Ovary (tissue), 9 donors: ENCODE results near the gene ATXN1. TPM values are rescaled to one million over a fixed set of nuclear protein-coding genes. Genes with fewer than 3 reads are reported as not detected.

Source experiments
- DNase-seq, 5 donors: peaks; one replicate each; pipeline ENCODE4 v3.0.0-alpha.2; 2019 to 2020
- H3K27ac ChIP-seq, 2 donors: fragments of 200-600 bp; one replicate each; pipeline versions ENCODE4 v1.5.1 to v1.8.0; 2019 to 2022
- H3K27me3 ChIP-seq: fragments of 200-600 bp; one replicate; pipeline ENCODE4 v1.8.0; 2022
- H3K36me3 ChIP-seq: fragments of 200-600 bp; sonication (generic); one replicate; pipeline ENCODE4 v1.5.1; 2019
- H3K4me1 ChIP-seq: one replicate; pipeline ENCODE4 v1.8.1; 2013; ENCODE audit warnings: mild to moderate bottlenecking, moderate library complexity; ENCODE audit not compliant: insufficient read depth
- H3K4me3 ChIP-seq: fragments of 200-600 bp; sonication (generic); one replicate; pipeline ENCODE4 v1.5.1; 2017
- H3K9me3 ChIP-seq, 2 donors: fragments of 200-600 bp in 1 of 2; sonication (generic) in 1 of 2; one replicate each; pipeline versions ENCODE4 v1.5.1 to v1.8.1; 2013 to 2019; ENCODE audit warnings: mild to moderate bottlenecking in 1 of 2, moderate library complexity in 1 of 2
- CTCF ChIP-seq, 3 donors: fragments of 450-650 bp in 2 of 3; fragments of 200-600 bp in 1 of 3; IDR thresholded peaks; one replicate each; pipeline versions ENCODE4 v1.5.1 to v1.8.0; 2016 to 2022; ENCODE audit warnings: antibody characterized with exemption in 3 of 3, mild to moderate bottlenecking in 1 of 3
- EP300 ChIP-seq: sonication (generic); formaldehyde crosslinking; IDR thresholded peaks from one replicate; pipeline ENCODE4 v1.6.1; 2017; ENCODE audit warnings: antibody characterized with exemption
- POLR2A ChIP-seq: fragments of 450-650 bp; IDR thresholded peaks from one replicate; pipeline ENCODE4 v1.6.1; 2017; ENCODE audit warnings: antibody characterized with exemption, mild to moderate bottlenecking, moderate library complexity
- WGBS, 3 donors: extraction: QIAGEN DNeasy Blood & Tissue Kit in 1 of 3; methylation state at CpG; one replicate each; pipeline versions ENCODE4 v1.1.5 to v1.1.7; 2013 to 2017; 5-methylcytosine and 5-hydroxymethylcytosine counted together
- intact Hi-C, 4 donors: fragments of 100-400 bp; cut with DNase I; formaldehyde crosslinking; loops; one replicate each; pipeline versions ENCODE4 v1.11.0 to v1.15.1; 2022 to 2023
- polyA plus RNA-seq, 2 donors: library from polyadenylated mRNA; stranded (reverse); fragments of 200-250 nt in 1 of 2; fragments of 350-450 nt in 1 of 2; fragmentation: Illumina TruSeq in 1 of 2; extraction: RNeasy Lipid Tissue Mini Kit (QIAGEN cat#74804) in 1 of 2; gene quantifications; one replicate each; pipeline ENCODE4 v1.2.3, GENCODE V29; 2013 to 2014
- total RNA-seq, 7 donors: library from RNA; depleted of rRNA in 2 of 7; stranded (reverse); fragments of >200 nt in 2 of 7; fragmentation: NEBNext Ultra II Directional in 3 of 7; extraction: Animal tissue kit (Norgen Biotek cat#: 25700) in 3 of 7; gene quantifications; one replicate each; pipeline versions ENCODE4 v1.1.0 to v1.2.4, GENCODE V29; 2016 to 2023
- donor health status: DM: no; HTN: no; CAD: no; lungs with moderate emphysema.
- donor health status: DM: no; HTN: no; CAD: no.
- donor health status: Bipolar disorder and iron deficiency.
- donor health status: DM: yes; HTN: yes; CAD: no.
- donor health status: DM: no; HTN: no; CAD: no.
- donor health status: DM: yes; HTN: yes; CAD: no.

The ATXN1 gene
- total and polyA plus RNA-seq, 9 donors: 7.3 to 38.2 (median 30.4) TPM

DNA sequence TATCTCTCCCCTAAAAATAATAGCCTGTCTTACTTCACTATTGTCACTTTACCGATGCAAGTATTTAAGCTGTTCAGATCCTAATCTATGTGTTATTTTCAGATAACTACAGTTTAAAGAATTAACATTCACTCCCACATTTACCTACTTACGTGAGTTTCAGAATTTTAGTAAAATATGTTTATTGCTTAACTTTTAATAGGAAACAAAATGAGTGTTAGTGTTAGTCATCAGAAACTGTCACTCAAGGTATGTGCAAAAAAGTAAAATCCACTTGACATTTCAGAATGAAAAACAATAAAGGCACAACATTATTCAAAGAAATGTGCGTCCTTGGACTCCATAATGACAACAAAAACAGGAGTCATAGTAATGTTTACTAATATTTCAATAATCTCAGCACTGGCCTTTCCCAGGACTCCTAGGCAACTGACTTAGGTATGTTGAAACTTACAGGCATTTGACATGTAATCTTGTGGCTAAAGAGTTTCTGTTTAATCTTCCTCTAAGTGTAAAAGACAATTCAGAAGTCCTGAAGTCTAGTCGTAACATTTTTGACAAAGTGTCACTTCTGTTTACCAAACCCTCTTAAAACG lies 4.5 kb downstream of the ATXN1 start:
- H3K4me1 ChIP-seq: peaks cover 1% of the 10 kb centered on the region
- TF ChIP-seq EP300 (no peak), CTCF (IDR thresholded peaks at IDR 0.05) (no peak), POLR2A (no peak)
- no peaks in the 10 kb centered on the region for H3K36me3 ChIP-seq
- 77 to 80% (median 79%) methylated on average over 5 of the region's 5 CpGs for WGBS, 3 donors
- H3K27me3 ChIP-seq: no peaks in the 10 kb centered on the region
- no peaks in the 10 kb centered on the region for H3K9me3 ChIP-seq
- intact Hi-C loops: no loop called here
- H3K27ac ChIP-seq: no peak overlapping the region
- H3K4me3 ChIP-seq: no peak overlapping the region
- DNase-seq: no peak

- intact Hi-C loops: no loop called here
- Histone ChIP-seq H3K27ac (no peak overlapping the region), H3K27me3 (no peaks in the 10 kb centered on the region), H3K4me3 (no peak overlapping the region), H3K4me1 (peaks cover 1% of the 10 kb centered on the region), H3K9me3 (no peaks in the 10 kb centered on the region), H3K36me3 (no peaks in the 10 kb centered on the region)
- TF ChIP-seq POLR2A (no peak), CTCF (IDR thresholded peaks at IDR 0.05) (no peak), EP300 (no peak)
- no peak for DNase-seq
- WGBS, 3 donors: 81 to 85% (median 83%) methylated on average over 3 of the region's 3 CpGs
These were observed 5.7 kb downstream of the ATXN1 start for GRCh38 chr6:16755544-16755943.

GRCh38 chr6:16754876-16755275 lies 6.4 kb downstream of the ATXN1 start:
- intact Hi-C loops: no loop called here
- Histone ChIP-seq H3K27ac (no peak overlapping the region), H3K4me1 (peaks cover 1% of the 10 kb centered on the region), H3K36me3 (no peaks in the 10 kb centered on the region), H3K27me3 (no peaks in the 10 kb centered on the region), H3K9me3 (no peaks in the 10 kb centered on the region), H3K4me3 (no peak overlapping the region)
- TF ChIP-seq CTCF (IDR thresholded peaks at IDR 0.05): no peak
- no peak for TF ChIP-seq POLR2A
- TF ChIP-seq EP300: no peak
- DNase-seq: no peak

DNA sequence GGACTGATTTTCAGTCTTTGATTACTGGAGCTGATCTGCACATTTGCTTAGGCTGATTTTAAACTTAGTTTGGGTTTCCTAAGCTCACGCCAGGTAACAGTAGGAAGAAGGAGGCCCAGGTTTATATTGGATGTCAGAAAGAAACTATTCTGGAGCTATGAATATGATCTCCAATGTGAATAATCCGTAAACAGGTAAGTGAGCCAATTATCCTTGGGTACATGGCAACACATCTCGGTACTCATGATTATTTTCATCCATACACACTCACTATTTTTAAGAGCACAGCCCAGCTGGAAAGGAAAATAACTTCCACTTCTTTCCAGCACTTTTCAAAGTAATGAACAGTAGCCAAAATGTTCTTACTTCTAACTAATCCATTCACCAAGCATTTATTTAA lies 7.0 kb downstream of the ATXN1 start:
- H3K27ac ChIP-seq: no peak overlapping the region

DNA sequence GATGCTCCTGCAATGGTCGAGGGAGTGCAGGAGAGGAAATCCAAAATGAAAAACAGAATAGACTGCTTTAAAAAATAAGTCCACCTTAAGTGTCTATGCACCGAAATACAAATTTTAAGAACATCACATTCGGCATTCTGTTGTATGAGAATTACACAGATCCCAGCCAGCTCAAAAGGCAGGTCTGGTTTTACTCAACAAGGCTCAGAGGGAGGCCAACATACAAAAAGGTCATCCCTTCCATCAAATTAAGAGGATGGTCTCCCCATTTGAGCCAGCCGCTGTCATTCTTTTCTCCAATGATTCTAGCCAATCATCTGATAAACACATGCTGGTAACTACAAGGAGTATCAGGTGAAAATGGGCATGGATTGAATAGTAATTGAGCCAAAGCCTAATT lies 7.9 kb downstream of the ATXN1 start:
- Histone ChIP-seq H3K27me3 (no peaks in the 10 kb centered on the region), H3K9me3 (no peaks in the 10 kb centered on the region), H3K4me1 (no peaks in the 10 kb centered on the region), H3K27ac (no peak overlapping the region), H3K36me3 (no peaks in the 10 kb centered on the region), H3K4me3 (no peak overlapping the region)
- intact Hi-C loops: no loop called here
- DNase-seq: no peak
- TF ChIP-seq POLR2A (no peak), EP300 (no peak), CTCF (IDR thresholded peaks at IDR 0.05) (no peak)
- 95 to 96% (median 96%) methylated on average over 4 of the region's 4 CpGs for WGBS, 3 donors

More for the DNA sequence above, 7.0 kb downstream of the ATXN1 start:
- TF ChIP-seq EP300: no peak
- DNase-seq: no peak
- intact Hi-C loops: no loop called here
- no peak overlapping the region for H3K4me3 ChIP-seq
- H3K27me3 ChIP-seq: no peaks in the 10 kb centered on the region
- WGBS, 3 donors: 47 to 63% (median 54%) methylated on average over 3 of the region's 3 CpGs
- no peaks in the 10 kb centered on the region for H3K9me3 ChIP-seq
- H3K36me3 ChIP-seq: no peaks in the 10 kb centered on the region
- peaks cover 1% of the 10 kb centered on the region for H3K4me1 ChIP-seq
